GM12872 (cell line): Measurements from ENCODE around the gene PAXIP1.

ENCODE experiments used
- CTCF ChIP-seq: IDR thresholded peaks from 3 replicates; pipeline ENCODE4 v1.5.1; 2011; ENCODE audit warnings: low read depth, mild to moderate bottlenecking, low read length, moderate library complexity; ENCODE audit not compliant: insufficient read depth

The PAXIP1 gene

GRCh38 chr7:155001756-155002410 lies 1.0 kb downstream of the PAXIP1 start:
- TF ChIP-seq CTCF: no peak

- TF ChIP-seq CTCF: peak; percentile 26; the same call in 2 of the 3 replicates
Measured at GRCh38 chr7:155000795-155001194, 2.1 kb downstream of the PAXIP1 start.

GRCh38 chr7:154998481-154998880 lies 4.4 kb downstream of the PAXIP1 start:
- no peak for TF ChIP-seq CTCF

DNA sequence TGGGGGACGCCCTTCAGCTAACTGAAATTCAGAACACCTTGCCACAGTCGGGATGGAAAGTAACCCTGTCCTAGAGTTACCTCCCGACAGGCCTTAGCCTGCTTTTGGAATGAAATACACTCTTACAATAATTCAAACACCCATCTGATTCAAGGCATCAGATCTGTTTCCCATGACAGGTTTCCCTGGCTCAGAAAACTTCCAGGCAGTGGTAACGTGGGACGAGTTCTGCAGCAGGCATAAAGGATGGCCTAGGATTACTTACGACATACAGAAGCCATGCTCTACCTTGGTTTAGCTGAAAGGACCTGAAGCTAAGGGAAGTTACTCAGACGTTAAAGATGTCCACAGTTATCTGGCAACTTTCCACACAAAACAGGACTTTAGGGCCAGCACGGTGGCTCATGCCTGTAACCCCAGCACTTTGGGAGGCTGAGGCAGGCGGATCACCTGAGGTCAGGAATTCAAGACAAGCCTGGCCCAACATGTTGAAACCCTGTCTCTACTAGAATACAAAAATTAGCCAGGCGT lies 5.0 kb downstream of the PAXIP1 start:
- no peak for TF ChIP-seq CTCF

- TF ChIP-seq CTCF: no peak
Measured at GRCh38 chr7:154996756-154997155, 6.2 kb downstream of the PAXIP1 start.

DNA sequence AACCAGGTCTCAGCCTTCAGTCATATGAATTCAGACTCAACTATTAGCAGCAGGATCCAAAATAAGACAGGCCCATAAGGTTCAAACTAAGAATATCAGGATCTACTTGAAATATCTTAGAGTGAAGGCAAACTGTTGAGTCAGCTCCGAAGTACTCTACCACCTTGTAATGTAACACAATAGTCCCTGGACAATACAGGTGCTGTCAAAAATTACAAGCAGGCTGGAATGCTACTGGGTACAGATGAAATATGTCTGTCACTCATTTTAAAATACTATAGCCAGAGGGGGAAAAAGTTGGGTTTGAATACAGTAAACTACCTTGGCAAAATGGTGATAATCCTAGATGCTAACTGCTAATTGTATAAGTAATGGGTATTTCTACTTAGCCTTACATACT lies 6.8 kb downstream of the PAXIP1 start:
- no peak for TF ChIP-seq CTCF

- TF ChIP-seq CTCF: no peak
Measured at GRCh38 chr7:154994996-154995395, 7.9 kb downstream of the PAXIP1 start.
